ENCODE data around the gene KCNJ15.

DNA sequence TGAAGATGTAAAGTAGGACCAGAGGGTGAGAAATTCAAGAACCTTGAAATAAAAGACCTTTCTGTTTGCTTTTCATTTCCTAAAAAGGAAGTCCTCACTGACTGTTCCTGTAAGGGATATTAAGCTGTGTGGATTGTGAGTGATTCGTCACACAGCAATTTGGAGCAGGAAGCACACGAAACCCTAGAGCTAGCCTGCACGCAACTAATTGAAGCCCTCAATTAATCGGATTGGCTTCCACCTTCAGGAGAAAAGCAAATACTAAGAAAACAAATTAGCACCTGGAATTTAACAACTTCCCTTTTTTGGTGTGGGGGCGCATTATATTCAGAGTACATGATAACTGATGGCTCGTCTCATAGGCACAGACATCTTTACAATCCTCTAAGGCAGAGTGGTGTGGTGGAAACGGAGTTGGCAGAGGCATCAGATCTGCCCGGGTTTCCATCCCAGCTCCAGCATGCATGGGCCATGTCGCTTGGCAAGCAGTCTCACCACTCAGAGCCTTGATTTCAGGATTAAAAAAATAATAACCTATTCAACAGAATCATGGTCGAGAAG is 95.2 kb downstream of the KCNJ15 start:
- TF ChIP-seq EP300 (conservative IDR thresholded peaks at IDR 0.05; ENCODE audit: poor library complexity, severe bottlenecking) = no peak
- TF ChIP-seq, protein P1, sequence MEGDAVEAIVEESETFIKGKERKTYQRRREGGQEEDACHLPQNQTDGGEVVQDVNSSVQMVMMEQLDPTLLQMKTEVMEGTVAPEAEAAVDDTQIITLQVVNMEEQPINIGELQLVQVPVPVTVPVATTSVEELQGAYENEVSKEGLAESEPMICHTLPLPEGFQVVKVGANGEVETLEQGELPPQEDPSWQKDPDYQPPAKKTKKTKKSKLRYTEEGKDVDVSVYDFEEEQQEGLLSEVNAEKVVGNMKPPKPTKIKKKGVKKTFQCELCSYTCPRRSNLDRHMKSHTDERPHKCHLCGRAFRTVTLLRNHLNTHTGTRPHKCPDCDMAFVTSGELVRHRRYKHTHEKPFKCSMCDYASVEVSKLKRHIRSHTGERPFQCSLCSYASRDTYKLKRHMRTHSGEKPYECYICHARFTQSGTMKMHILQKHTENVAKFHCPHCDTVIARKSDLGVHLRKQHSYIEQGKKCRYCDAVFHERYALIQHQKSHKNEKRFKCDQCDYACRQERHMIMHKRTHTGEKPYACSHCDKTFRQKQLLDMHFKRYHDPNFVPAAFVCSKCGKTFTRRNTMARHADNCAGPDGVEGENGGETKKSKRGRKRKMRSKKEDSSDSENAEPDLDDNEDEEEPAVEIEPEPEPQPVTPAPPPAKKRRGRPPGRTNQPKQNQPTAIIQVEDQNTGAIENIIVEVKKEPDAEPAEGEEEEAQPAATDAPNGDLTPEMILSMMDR (IDR thresholded peaks at IDR 0.05; ENCODE audit: poor library complexity, severe bottlenecking) = no peak
- no peak for TF ChIP-seq POLR2AphosphoS5 (IDR thresholded peaks at IDR 0.05)
- no peak for TF ChIP-seq RAD21 (conservative IDR thresholded peaks at IDR 0.05)
- no peak for TF ChIP-seq EZH2 (IDR thresholded peaks at IDR 0.05; ENCODE audit: borderline replicate concordance, insufficient read depth, low read length, poor library complexity, severe bottlenecking)
- TF ChIP-seq SMC3 (conservative IDR thresholded peaks at IDR 0.05; ENCODE audit: poor library complexity) = no peak
- TF ChIP-seq, protein P2, sequence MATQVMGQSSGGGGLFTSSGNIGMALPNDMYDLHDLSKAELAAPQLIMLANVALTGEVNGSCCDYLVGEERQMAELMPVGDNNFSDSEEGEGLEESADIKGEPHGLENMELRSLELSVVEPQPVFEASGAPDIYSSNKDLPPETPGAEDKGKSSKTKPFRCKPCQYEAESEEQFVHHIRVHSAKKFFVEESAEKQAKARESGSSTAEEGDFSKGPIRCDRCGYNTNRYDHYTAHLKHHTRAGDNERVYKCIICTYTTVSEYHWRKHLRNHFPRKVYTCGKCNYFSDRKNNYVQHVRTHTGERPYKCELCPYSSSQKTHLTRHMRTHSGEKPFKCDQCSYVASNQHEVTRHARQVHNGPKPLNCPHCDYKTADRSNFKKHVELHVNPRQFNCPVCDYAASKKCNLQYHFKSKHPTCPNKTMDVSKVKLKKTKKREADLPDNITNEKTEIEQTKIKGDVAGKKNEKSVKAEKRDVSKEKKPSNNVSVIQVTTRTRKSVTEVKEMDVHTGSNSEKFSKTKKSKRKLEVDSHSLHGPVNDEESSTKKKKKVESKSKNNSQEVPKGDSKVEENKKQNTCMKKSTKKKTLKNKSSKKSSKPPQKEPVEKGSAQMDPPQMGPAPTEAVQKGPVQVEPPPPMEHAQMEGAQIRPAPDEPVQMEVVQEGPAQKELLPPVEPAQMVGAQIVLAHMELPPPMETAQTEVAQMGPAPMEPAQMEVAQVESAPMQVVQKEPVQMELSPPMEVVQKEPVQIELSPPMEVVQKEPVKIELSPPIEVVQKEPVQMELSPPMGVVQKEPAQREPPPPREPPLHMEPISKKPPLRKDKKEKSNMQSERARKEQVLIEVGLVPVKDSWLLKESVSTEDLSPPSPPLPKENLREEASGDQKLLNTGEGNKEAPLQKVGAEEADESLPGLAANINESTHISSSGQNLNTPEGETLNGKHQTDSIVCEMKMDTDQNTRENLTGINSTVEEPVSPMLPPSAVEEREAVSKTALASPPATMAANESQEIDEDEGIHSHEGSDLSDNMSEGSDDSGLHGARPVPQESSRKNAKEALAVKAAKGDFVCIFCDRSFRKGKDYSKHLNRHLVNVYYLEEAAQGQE (IDR thresholded peaks at IDR 0.05; ENCODE audit: borderline replicate concordance) = no peak
- TF ChIP-seq TAF1 (IDR thresholded peaks at IDR 0.05; ENCODE audit: low read depth) = no peak
